ENCODE data around the gene TMEM151B. TPM values are rescaled to one million over a fixed set of nuclear protein-coding genes. Genes with fewer than 3 reads are reported as not detected.

The TMEM151B gene
- polyA plus RNA-seq, 2 of the 4 experiments (the other 2 are of a cell fraction) = 0.01 TPM; not detected in 1

DNA sequence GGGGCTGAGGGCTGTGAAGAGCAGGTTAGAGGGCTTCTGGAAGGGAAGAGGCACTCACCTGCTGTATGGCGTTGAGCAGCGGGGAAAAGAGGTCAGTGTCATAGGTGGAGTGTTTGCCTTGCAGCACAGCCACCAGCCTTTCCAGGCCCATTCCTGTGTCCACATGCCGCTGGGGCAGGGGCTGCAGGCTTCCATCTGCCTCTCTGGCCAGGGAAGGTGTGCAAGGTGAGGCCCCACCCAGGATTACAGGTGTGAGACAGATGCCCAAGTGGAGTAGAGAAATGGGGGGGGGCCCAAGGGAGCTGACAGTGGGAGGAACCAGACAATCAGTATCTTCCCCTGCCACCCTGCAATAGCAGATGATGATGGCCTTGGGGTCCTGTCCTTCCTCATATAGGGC, 40.0 kb downstream of the TMEM151B start (continued):
- TF ChIP-seq, protein P1, sequence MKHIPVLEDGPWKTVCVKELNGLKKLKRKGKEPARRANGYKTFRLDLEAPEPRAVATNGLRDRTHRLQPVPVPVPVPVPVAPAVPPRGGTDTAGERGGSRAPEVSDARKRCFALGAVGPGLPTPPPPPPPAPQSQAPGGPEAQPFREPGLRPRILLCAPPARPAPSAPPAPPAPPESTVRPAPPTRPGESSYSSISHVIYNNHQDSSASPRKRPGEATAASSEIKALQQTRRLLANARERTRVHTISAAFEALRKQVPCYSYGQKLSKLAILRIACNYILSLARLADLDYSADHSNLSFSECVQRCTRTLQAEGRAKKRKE (CRISPR knock-in tag; IDR thresholded peaks at IDR 0.05; ENCODE audit: low read depth) = no peak

DNA sequence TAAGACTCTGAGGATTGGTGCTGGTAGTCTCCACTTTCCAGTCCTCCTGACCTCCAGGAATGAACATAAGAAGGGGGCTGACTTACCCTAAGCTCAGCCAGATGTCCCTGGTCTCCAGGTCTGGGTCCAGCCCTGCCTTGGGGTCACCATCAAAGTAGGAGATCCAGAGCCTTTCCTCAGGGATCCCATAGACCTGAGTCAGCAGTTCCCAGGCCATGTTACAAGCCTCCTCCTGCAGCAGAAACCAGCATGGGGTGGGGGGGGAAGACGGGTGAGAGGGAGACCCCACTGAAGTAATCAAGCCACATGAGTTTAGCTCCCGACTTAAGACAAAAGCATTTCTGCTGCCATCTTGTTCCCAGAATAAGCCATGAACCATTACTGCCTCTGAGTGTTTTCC, 41.1 kb downstream of the TMEM151B start:
- DNase-seq (ENCODE audit: low read depth in 1 of 2, low spot score in 1 of 2) (no peak), ATAC-seq (no peak), FAIRE-seq (no peak)
- Histone ChIP-seq H3K4me1 (peaks cover 7% of the 10 kb centered on the region; the same call in 2 of the 3 replicates), H3K27ac (no peak overlapping the region), H3K9me3 (no peaks in the 10 kb centered on the region), H3K4me3 (no peak overlapping the region), H3K4me2 (no peak overlapping the region)
- TF ChIP-seq ESRRA (IDR thresholded peaks at IDR 0.05; ENCODE audit: borderline replicate concordance, low read length) = no peak
- peak; percentile 71 for TF ChIP-seq MAFK (IDR thresholded peaks at IDR 0.05; ENCODE audit: partially characterized antibody)
- TF ChIP-seq, protein P2, sequence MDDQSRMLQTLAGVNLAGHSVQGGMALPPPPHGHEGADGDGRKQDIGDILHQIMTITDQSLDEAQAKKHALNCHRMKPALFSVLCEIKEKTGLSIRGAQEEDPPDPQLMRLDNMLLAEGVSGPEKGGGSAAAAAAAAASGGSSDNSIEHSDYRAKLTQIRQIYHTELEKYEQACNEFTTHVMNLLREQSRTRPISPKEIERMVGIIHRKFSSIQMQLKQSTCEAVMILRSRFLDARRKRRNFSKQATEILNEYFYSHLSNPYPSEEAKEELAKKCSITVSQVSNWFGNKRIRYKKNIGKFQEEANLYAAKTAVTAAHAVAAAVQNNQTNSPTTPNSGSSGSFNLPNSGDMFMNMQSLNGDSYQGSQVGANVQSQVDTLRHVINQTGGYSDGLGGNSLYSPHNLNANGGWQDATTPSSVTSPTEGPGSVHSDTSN (IDR thresholded peaks at IDR 0.05) = no peak
- ChIA-PET CTCF (interaction anchor here (0.6 to 3.8 kb wide), 6 partner anchors 16 to 146 kb away, joined by 3 to 29 read pairs (median 3); no protein-coding TSS in a partner anchor), POLR2A (no interaction called here)
- 86% methylated on average over 2 of the region's 2 CpGs for WGBS (ENCODE audit: missing lambda C conversion rate)

DNA sequence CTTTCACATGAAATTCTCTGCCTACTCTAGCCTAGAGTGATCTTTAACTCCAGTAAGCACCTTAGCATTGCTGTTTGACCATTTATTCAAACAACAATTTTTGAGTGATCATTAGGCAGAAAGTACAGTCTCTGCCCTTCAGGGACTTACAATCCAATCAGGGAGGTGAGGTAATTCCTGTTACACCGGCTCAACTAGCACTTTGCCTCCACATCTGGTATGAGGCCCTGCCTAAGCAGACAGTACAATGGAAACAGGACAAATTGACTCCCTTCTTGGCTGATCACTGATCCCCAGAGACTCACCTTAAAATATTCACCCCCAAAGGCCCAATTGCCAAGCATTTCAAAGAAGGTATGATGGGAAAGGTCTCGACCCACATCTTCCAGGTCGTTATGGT, 41.5 kb downstream of the TMEM151B start:
- ChIA-PET CTCF (interaction anchor here (0.6 to 3.8 kb wide), 8 partner anchors 8 to 146 kb away, joined by 3 to 29 read pairs (median 7); no protein-coding TSS in a partner anchor), POLR2A (no interaction called here)
- Histone ChIP-seq H3K4me3 (no peak overlapping the region), H3K4me1 (peaks cover 7% of the 10 kb centered on the region; the same call in 2 of the 3 replicates), H3K9me3 (no peaks in the 10 kb centered on the region), H3K4me2 (peak overlapping the region; percentile 92), H3K27ac (no peak overlapping the region)
- DNase-seq (ENCODE audit: low read depth in 1 of 2, low spot score in 1 of 2) = no peak
- TF ChIP-seq, protein P3, sequence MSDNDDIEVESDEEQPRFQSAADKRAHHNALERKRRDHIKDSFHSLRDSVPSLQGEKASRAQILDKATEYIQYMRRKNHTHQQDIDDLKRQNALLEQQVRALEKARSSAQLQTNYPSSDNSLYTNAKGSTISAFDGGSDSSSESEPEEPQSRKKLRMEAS (IDR thresholded peaks at IDR 0.05) = no peak
- no peak for TF ChIP-seq RCOR1 (IDR thresholded peaks at IDR 0.05; ENCODE audit: low read depth, low read length)
- TF ChIP-seq ZSCAN20 (CRISPR knock-in tag; IDR thresholded peaks at IDR 0.05) = no peak
- no peak for TF ChIP-seq MYC (IDR thresholded peaks at IDR 0.05; ENCODE audit: borderline replicate concordance, low read length)
- no peak for TF ChIP-seq EHF (CRISPR knock-in tag; IDR thresholded peaks at IDR 0.05)
- no peak for TF ChIP-seq TP53 (CRISPR knock-in tag; IDR thresholded peaks at IDR 0.05)
- TF ChIP-seq HEYL (CRISPR knock-in tag; IDR thresholded peaks at IDR 0.05) = no peak
- TF ChIP-seq, protein P1 (CRISPR knock-in tag; IDR thresholded peaks at IDR 0.05; ENCODE audit: low read depth) = no peak
- TF ChIP-seq MAZ (IDR thresholded peaks at IDR 0.05; ENCODE audit: borderline replicate concordance, low read depth, low read length) = no peak
- TF ChIP-seq, protein P4, sequence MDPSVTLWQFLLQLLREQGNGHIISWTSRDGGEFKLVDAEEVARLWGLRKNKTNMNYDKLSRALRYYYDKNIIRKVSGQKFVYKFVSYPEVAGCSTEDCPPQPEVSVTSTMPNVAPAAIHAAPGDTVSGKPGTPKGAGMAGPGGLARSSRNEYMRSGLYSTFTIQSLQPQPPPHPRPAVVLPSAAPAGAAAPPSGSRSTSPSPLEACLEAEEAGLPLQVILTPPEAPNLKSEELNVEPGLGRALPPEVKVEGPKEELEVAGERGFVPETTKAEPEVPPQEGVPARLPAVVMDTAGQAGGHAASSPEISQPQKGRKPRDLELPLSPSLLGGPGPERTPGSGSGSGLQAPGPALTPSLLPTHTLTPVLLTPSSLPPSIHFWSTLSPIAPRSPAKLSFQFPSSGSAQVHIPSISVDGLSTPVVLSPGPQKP (IDR thresholded peaks at IDR 0.05; ENCODE audit: low read depth, low read length) = no peak
- no peak for TF ChIP-seq NPAS2 (CRISPR knock-in tag; IDR thresholded peaks at IDR 0.05; ENCODE audit: borderline replicate concordance)
- TF ChIP-seq, protein P5, sequence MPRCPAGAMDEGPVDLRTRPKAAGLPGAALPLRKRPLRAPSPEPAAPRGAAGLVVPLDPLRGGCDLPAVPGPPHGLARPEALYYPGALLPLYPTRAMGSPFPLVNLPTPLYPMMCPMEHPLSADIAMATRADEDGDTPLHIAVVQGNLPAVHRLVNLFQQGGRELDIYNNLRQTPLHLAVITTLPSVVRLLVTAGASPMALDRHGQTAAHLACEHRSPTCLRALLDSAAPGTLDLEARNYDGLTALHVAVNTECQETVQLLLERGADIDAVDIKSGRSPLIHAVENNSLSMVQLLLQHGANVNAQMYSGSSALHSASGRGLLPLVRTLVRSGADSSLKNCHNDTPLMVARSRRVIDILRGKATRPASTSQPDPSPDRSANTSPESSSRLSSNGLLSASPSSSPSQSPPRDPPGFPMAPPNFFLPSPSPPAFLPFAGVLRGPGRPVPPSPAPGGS (IDR thresholded peaks at IDR 0.05) = no peak
- TF ChIP-seq HDAC2 (IDR thresholded peaks at IDR 0.05) = no peak
- no peak for TF ChIP-seq CBX2 (IDR thresholded peaks at IDR 0.05; ENCODE audit: borderline replicate concordance, low read depth)
- no peak for TF ChIP-seq ESRRA (IDR thresholded peaks at IDR 0.05; ENCODE audit: borderline replicate concordance, low read length)
- TF ChIP-seq JUNB (IDR thresholded peaks at IDR 0.05) = no peak
- TF ChIP-seq RARB (CRISPR knock-in tag; IDR thresholded peaks at IDR 0.05) = no peak
- 79% methylated on average over 3 of the region's 3 CpGs for WGBS (ENCODE audit: missing lambda C conversion rate)
- ATAC-seq = no peak
- no peak for FAIRE-seq
